Smooth muscle cell (in vitro differentiated cells): ENCODE data around the gene GRAP. TPM values are rescaled to one million over a fixed set of nuclear protein-coding genes. Genes with fewer than 3 reads are reported as not detected.

Source experiments
- DNase-seq: peaks from one replicate; lab custom pipeline; 2025; ENCODE audit not compliant: unreplicated experiment; lab: John Stamatoyannopoulos, UW
- H2AFZ ChIP-seq: fragments of 200-600 bp; sonication (generic); 2 replicates; pipeline ENCODE4 v1.6.0; 2016; ENCODE audit warnings: antibody characterized with exemption, low read depth, mild to moderate bottlenecking
- H3F3A ChIP-seq: fragments of 200-600 bp; sonication (generic); 2 replicates; pipeline ENCODE4 v1.6.0; 2017; ENCODE audit warnings: antibody characterized with exemption, low read depth
- H3K27ac ChIP-seq: fragments of 200-600 bp; sonication (generic); 2 replicates; pipeline ENCODE4 v1.5.1; 2016; ENCODE audit warnings: low read depth, mild to moderate bottlenecking
- H3K27me3 ChIP-seq: fragments of 200-600 bp; sonication (generic); 2 replicates; pipeline ENCODE4 v1.6.1; 2016; ENCODE audit warnings: low read depth, mild to moderate bottlenecking
- H3K36me3 ChIP-seq: fragments of 200-600 bp; sonication (generic); 2 replicates; pipeline ENCODE4 v1.5.1; 2016; ENCODE audit warnings: low read depth
- H3K4me1 ChIP-seq: fragments of 200-600 bp; sonication (generic); 2 replicates; pipeline ENCODE4 v1.5.1; 2016; ENCODE audit warnings: low read depth
- H3K4me2 ChIP-seq: fragments of 200-600 bp; sonication (generic); 2 replicates; pipeline ENCODE4 v1.6.0; 2016; ENCODE audit warnings: mild to moderate bottlenecking
- H3K4me3 ChIP-seq: fragments of 200-600 bp; sonication (generic); 2 replicates; pipeline ENCODE4 v1.5.1; 2016; ENCODE audit warnings: mild to moderate bottlenecking
- H3K79me2 ChIP-seq: fragments of 200-600 bp; sonication (generic); 2 replicates; pipeline ENCODE4 v1.6.0; 2016; ENCODE audit warnings: low read depth, mild to moderate bottlenecking
- H3K9ac ChIP-seq: fragments of 200-600 bp; sonication (generic); 2 replicates; pipeline ENCODE4 v1.6.0; 2016; ENCODE audit warnings: low read depth
- H3K9me3 ChIP-seq: fragments of 200-600 bp; sonication (generic); replicated peaks from 2 replicates; pipeline ENCODE4 v1.5.1; 2016; ENCODE audit warnings: low read depth
- H4K20me1 ChIP-seq: fragments of 200-600 bp; sonication (generic); 2 replicates; pipeline ENCODE4 v1.6.0; 2016; ENCODE audit warnings: low read depth
- CTCF ChIP-seq: fragments of 200-600 bp; sonication (generic); IDR thresholded peaks from 2 replicates; pipeline ENCODE4 v1.5.1; 2017; ENCODE audit warnings: borderline replicate concordance, mild to moderate bottlenecking, antibody characterized with exemption; ENCODE audit not compliant: insufficient read depth, poor library complexity, severe bottlenecking
- WGBS: methylation state at CpG from one replicate; pipeline ENCODE4 v1.1.7; 2016; ENCODE audit warnings: low lambda C conversion rate; 5-methylcytosine and 5-hydroxymethylcytosine counted together
- polyA plus RNA-seq: library from polyadenylated mRNA; unstranded; fragments of >200 nt; fragmentation: Nextera tagmentation; extraction: Ambion mirVana; gene quantifications from 2 replicates; pipeline ENCODE4 v1.2.1, GENCODE V29; 2016
- total RNA-seq: library from RNA; depleted of rRNA; stranded (reverse); fragments of >200 nt; gene quantifications from 2 replicates; pipeline ENCODE4 v1.2.3, GENCODE V29; 2014

Gene GRAP
- total and polyA plus RNA-seq, 2 experiments from 2014 or later: 0.30 TPM; not detected in 1

- no peak for DNase-seq
- Histone ChIP-seq H3K27me3 (no peaks in the 10 kb centered on the region), H2AFZ (no peak overlapping the region), H3K9ac (no peak overlapping the region), H3K79me2 (no peaks in the 10 kb centered on the region), H3K27ac (no peak overlapping the region), H3K36me3 (no peaks in the 10 kb centered on the region), H3K4me1 (no peaks in the 10 kb centered on the region), H3F3A (no peaks in the 10 kb centered on the region), H3K4me2 (no peak overlapping the region), H4K20me1 (no peaks in the 10 kb centered on the region), H3K9me3 (no peaks in the 10 kb centered on the region), H3K4me3 (no peak overlapping the region)
- no peak for TF ChIP-seq CTCF
- 94% methylated on average over 22 of the region's 22 CpGs for WGBS
These were observed 34.3 kb downstream of the GRAP start for GRCh38 chr17:19012171-19013080.

- Histone ChIP-seq H3K36me3 (no peaks in the 10 kb centered on the region), H3F3A (peaks cover 2% of the 10 kb centered on the region), H3K4me3 (no peak overlapping the region), H3K27ac (no peak overlapping the region), H3K9ac (no peak overlapping the region), H3K4me2 (no peak overlapping the region), H4K20me1 (no peaks in the 10 kb centered on the region), H3K4me1 (no peaks in the 10 kb centered on the region), H2AFZ (no peak overlapping the region), H3K9me3 (no peaks in the 10 kb centered on the region), H3K27me3 (no peaks in the 10 kb centered on the region), H3K79me2 (no peaks in the 10 kb centered on the region)
- TF ChIP-seq CTCF: no peak
- no peak for DNase-seq
- 93% methylated on average over 6 of the region's 6 CpGs for WGBS
These were observed 35.2 kb downstream of the GRAP start for GRCh38 chr17:19011581-19011980.

- WGBS: 60% methylated on average over 11 of the region's 11 CpGs
- H3K4me3 ChIP-seq: no peak overlapping the region
- no peak overlapping the region for H3K27ac ChIP-seq
- no peak overlapping the region for H3K4me2 ChIP-seq
- no peaks in the 10 kb centered on the region for H3K4me1 ChIP-seq
- no peak overlapping the region for H3K9ac ChIP-seq
- no peak for TF ChIP-seq CTCF
- H4K20me1 ChIP-seq: no peaks in the 10 kb centered on the region
- no peaks in the 10 kb centered on the region for H3K27me3 ChIP-seq
- no peaks in the 10 kb centered on the region for H3K36me3 ChIP-seq
- H2AFZ ChIP-seq: no peak overlapping the region
- no peaks in the 10 kb centered on the region for H3K79me2 ChIP-seq
- H3F3A ChIP-seq: peaks cover 4% of the 10 kb centered on the region
- no peak for DNase-seq
- no peaks in the 10 kb centered on the region for H3K9me3 ChIP-seq
These were observed 35.8 kb downstream of the GRAP start for GRCh38 chr17:19010729-19011505.
